ENCODE data around the gene PGC.

PGC gene

GRCh38 chr6:41691426-41692079 lies 55.6 kb downstream of the PGC start:
- H3K27ac ChIP-seq (ENCODE audit: low read depth, low read length) = no peak overlapping the region
- no peak overlapping the region for H3K9ac ChIP-seq (ENCODE audit: low read depth, low read length)
- no peaks in the 10 kb centered on the region for H3K27me3 ChIP-seq (ENCODE audit: control insufficient read depth, insufficient read depth, low read length)
- peaks cover 16% of the 10 kb centered on the region for H3K4me1 ChIP-seq (ENCODE audit: control insufficient read depth, insufficient read depth, low read length)
- H3K4me3 ChIP-seq (ENCODE audit: low read depth, low read length) = no peak overlapping the region
- no peaks in the 10 kb centered on the region for H3K9me3 ChIP-seq (ENCODE audit: control insufficient read depth, insufficient read depth, low read length)
- H3K36me3 ChIP-seq (ENCODE audit: control insufficient read depth, insufficient read depth, low read length) = no peaks in the 10 kb centered on the region

- no peaks in the 10 kb centered on the region for H3K36me3 ChIP-seq (ENCODE audit: control insufficient read depth, insufficient read depth, low read length)
- H3K4me1 ChIP-seq (ENCODE audit: control insufficient read depth, insufficient read depth, low read length) = peaks cover 16% of the 10 kb centered on the region
- H3K27ac ChIP-seq (ENCODE audit: low read depth, low read length) = no peak overlapping the region
- H3K9me3 ChIP-seq (ENCODE audit: control insufficient read depth, insufficient read depth, low read length) = no peaks in the 10 kb centered on the region
- no peak overlapping the region for H3K4me3 ChIP-seq (ENCODE audit: low read depth, low read length)
- H3K27me3 ChIP-seq (ENCODE audit: control insufficient read depth, insufficient read depth, low read length) = no peaks in the 10 kb centered on the region
- H3K9ac ChIP-seq (ENCODE audit: low read depth, low read length) = no peak overlapping the region
These were observed 56.5 kb downstream of the PGC start for GRCh38 chr6:41690541-41691330.

- Histone ChIP-seq H3K27me3 (ENCODE audit: control insufficient read depth, insufficient read depth, low read length) (no peaks in the 10 kb centered on the region), H3K9ac (ENCODE audit: low read depth, low read length) (no peak overlapping the region)
These were observed 57.8 kb downstream of the PGC start for GRCh38 chr6:41689171-41690008.

GRCh38 chr6:41688256-41688965 lies 58.8 kb downstream of the PGC start:
- H3K27me3 ChIP-seq (ENCODE audit: control insufficient read depth, insufficient read depth, low read length) = no peaks in the 10 kb centered on the region; the same call in 1 of the 2 replicates
- no peaks in the 10 kb centered on the region for H3K9me3 ChIP-seq (ENCODE audit: control insufficient read depth, insufficient read depth, low read length)
- peaks cover 21% of the 10 kb centered on the region for H3K4me1 ChIP-seq (ENCODE audit: control insufficient read depth, insufficient read depth, low read length)
- no peaks in the 10 kb centered on the region for H3K36me3 ChIP-seq (ENCODE audit: control insufficient read depth, insufficient read depth, low read length)
- H3K9ac ChIP-seq (ENCODE audit: low read depth, low read length) = no peak overlapping the region
- no peak overlapping the region for H3K4me3 ChIP-seq (ENCODE audit: low read depth, low read length)
- H3K27ac ChIP-seq (ENCODE audit: low read depth, low read length) = no peak overlapping the region

More at GRCh38 chr6:41689171-41690008, 57.8 kb downstream of the PGC start:
- no peaks in the 10 kb centered on the region for H3K36me3 ChIP-seq (ENCODE audit: control insufficient read depth, insufficient read depth, low read length)
- H3K4me1 ChIP-seq (ENCODE audit: control insufficient read depth, insufficient read depth, low read length) = peaks cover 16% of the 10 kb centered on the region
- H3K9me3 ChIP-seq (ENCODE audit: control insufficient read depth, insufficient read depth, low read length) = no peaks in the 10 kb centered on the region
- no peak overlapping the region for H3K27ac ChIP-seq (ENCODE audit: low read depth, low read length)
- no peak overlapping the region for H3K4me3 ChIP-seq (ENCODE audit: low read depth, low read length)

- H3K9ac ChIP-seq (ENCODE audit: low read depth, low read length) = no peak overlapping the region
- H3K36me3 ChIP-seq (ENCODE audit: control insufficient read depth, insufficient read depth, low read length) = no peaks in the 10 kb centered on the region
- H3K27ac ChIP-seq (ENCODE audit: low read depth, low read length) = no peak overlapping the region
These were observed 59.6 kb downstream of the PGC start for GRCh38 chr6:41687501-41688175.

More at GRCh38 chr6:41687501-41688175, 59.6 kb downstream of the PGC start:
- Histone ChIP-seq H3K4me3 (ENCODE audit: low read depth, low read length) (no peak overlapping the region), H3K4me1 (ENCODE audit: control insufficient read depth, insufficient read depth, low read length) (peaks cover 28% of the 10 kb centered on the region), H3K27me3 (ENCODE audit: control insufficient read depth, insufficient read depth, low read length) (no peaks in the 10 kb centered on the region; the same call in 1 of the 2 replicates), H3K9me3 (ENCODE audit: control insufficient read depth, insufficient read depth, low read length) (no peaks in the 10 kb centered on the region)

All from HUES48 (cell line).